Liver (tissue), 9 donors: Measurements from ENCODE around the gene KNDC1. TPM values are rescaled to one million over a fixed set of nuclear protein-coding genes. Genes with fewer than 3 reads are reported as not detected.

Source experiments
- DNase-seq: peaks from one replicate; pipeline ENCODE4 v3.0.0-alpha.2; 2017; ENCODE audit warnings: low spot score
- H3K27ac ChIP-seq, 2 donors: one replicate each; pipeline ENCODE4 v1.7.0; 2013; ENCODE audit warnings: inconsistent platforms in 2 of 2, low read length in 2 of 2, control low read depth in 1 of 2, low read depth in 1 of 2, mild to moderate bottlenecking in 1 of 2
- H3K27me3 ChIP-seq, 4 donors: one replicate each; pipeline versions ENCODE4 v1.6.1 to v1.7.0; 2013; ENCODE audit warnings: low read length in 3 of 4, inconsistent platforms in 1 of 4, mild to moderate bottlenecking in 1 of 4, moderate library complexity in 1 of 4; ENCODE audit not compliant: control insufficient read depth in 4 of 4, insufficient read depth in 4 of 4
- H3K36me3 ChIP-seq, 4 donors: one replicate each; pipeline versions ENCODE4 v1.6.1 to v1.7.0; 2013; ENCODE audit warnings: low read length in 3 of 4, mild to moderate bottlenecking in 3 of 4, low read depth in 1 of 4, moderate library complexity in 1 of 4; ENCODE audit not compliant: control insufficient read depth in 4 of 4, insufficient read depth in 3 of 4
- H3K4me1 ChIP-seq, 4 donors: one replicate each; pipeline versions ENCODE4 v1.6.1 to v1.7.0; 2013; ENCODE audit warnings: low read length in 3 of 4, mild to moderate bottlenecking in 3 of 4, moderate library complexity in 1 of 4; ENCODE audit not compliant: control insufficient read depth in 4 of 4, insufficient read depth in 4 of 4
- H3K4me3 ChIP-seq, 3 donors: one replicate each; pipeline versions ENCODE4 v1.6.1 to v1.7.0; 2013; ENCODE audit warnings: low read length in 3 of 3, control low read depth in 1 of 3, low read depth in 1 of 3, mild to moderate bottlenecking in 1 of 3
- H3K9ac ChIP-seq, 2 donors: one replicate each; pipeline ENCODE4 v1.7.0; 2013; ENCODE audit warnings: low read length in 2 of 2, mild to moderate bottlenecking in 2 of 2, moderate library complexity in 2 of 2, control low read depth in 1 of 2, low read depth in 1 of 2
- H3K9me3 ChIP-seq, 4 donors: one replicate each; pipeline versions ENCODE4 v1.6.1 to v1.7.0; 2013; ENCODE audit warnings: low read length in 3 of 4; ENCODE audit not compliant: control insufficient read depth in 4 of 4
- EGR1 ChIP-seq, 2 donors: IDR thresholded peaks; 2 replicates each; pipeline ENCODE4 v1.6.1; 2016 to 2018; ENCODE audit warnings: antibody characterized with exemption in 2 of 2, low read depth in 2 of 2
- FOXA1 ChIP-seq: IDR thresholded peaks from 2 replicates; pipeline ENCODE4 v1.6.1; 2016; ENCODE audit warnings: antibody characterized with exemption
- FOXA2 ChIP-seq: IDR thresholded peaks from 2 replicates; pipeline ENCODE4 v1.6.1; 2016; ENCODE audit warnings: antibody characterized with exemption
- GABPA ChIP-seq, 2 donors: IDR thresholded peaks in 1 of 2; conservative IDR thresholded peaks in 1 of 2; 2 replicates each; pipeline ENCODE4 v1.6.1; 2016; ENCODE audit warnings: antibody characterized with exemption in 2 of 2, mild to moderate bottlenecking in 1 of 2, moderate library complexity in 1 of 2
- HNF4A ChIP-seq, 2 donors: conservative IDR thresholded peaks; 2 replicates each; pipeline ENCODE4 v1.6.1; 2016; ENCODE audit warnings: antibody characterized with exemption in 2 of 2, mild to moderate bottlenecking in 2 of 2
- HNF4G ChIP-seq: IDR thresholded peaks from 2 replicates; pipeline ENCODE4 v1.6.1; 2016; ENCODE audit warnings: antibody characterized with exemption
- JUND ChIP-seq, 2 donors: IDR thresholded peaks; 2 replicates each; pipeline ENCODE4 v1.6.1; 2016; ENCODE audit warnings: antibody characterized with exemption in 2 of 2
- NR2F2 ChIP-seq: IDR thresholded peaks from 2 replicates; pipeline ENCODE4 v1.6.1; 2016; ENCODE audit warnings: antibody characterized with exemption
- RAD21 ChIP-seq, 2 donors: IDR thresholded peaks; 2 replicates each; pipeline ENCODE4 v1.6.1; 2016; ENCODE audit warnings: antibody characterized with exemption in 2 of 2, mild to moderate bottlenecking in 2 of 2
- RXRA ChIP-seq, 2 donors: IDR thresholded peaks; 2 replicates each; pipeline ENCODE4 v1.6.1; 2017 to 2018; ENCODE audit warnings: antibody characterized with exemption in 2 of 2, mild to moderate bottlenecking in 1 of 2
- SP1 ChIP-seq: IDR thresholded peaks from 2 replicates; pipeline ENCODE4 v1.6.1; 2018; ENCODE audit warnings: antibody characterized with exemption, mild to moderate bottlenecking
- TAF1 ChIP-seq: conservative IDR thresholded peaks from 2 replicates; pipeline ENCODE4 v1.6.1; 2016; ENCODE audit warnings: antibody characterized with exemption, mild to moderate bottlenecking
- YY1 ChIP-seq: IDR thresholded peaks from 2 replicates; pipeline ENCODE4 v1.6.1; 2016; ENCODE audit warnings: antibody characterized with exemption, mild to moderate bottlenecking
- WGBS: extraction: QIAGEN DNeasy Blood & Tissue Kit; methylation state at CpG from one replicate; pipeline ENCODE4 v1.1.7; 2013; 5-methylcytosine and 5-hydroxymethylcytosine counted together
- polyA plus RNA-seq, 2 donors: library from polyadenylated mRNA; stranded (reverse) in 1 of 2; unstranded in 1 of 2; fragments of 200-250 nt in 1 of 2; fragments of >200 nt in 1 of 2; fragmentation: Nextera tagmentation in 1 of 2; extraction: Ambion mirVana in 1 of 2; gene quantifications; one replicate each; pipeline versions ENCODE4 v1.2.1 to v1.2.3, GENCODE V29; 2013 to 2015
- total RNA-seq, 2 donors: library from RNA; depleted of rRNA; stranded (reverse); fragments of >200 nt; gene quantifications; one replicate each; pipeline ENCODE4 v1.2.3, GENCODE V29; 2014
- TF ChIP-seq, protein P1 (sequence below): fragments of 150-350 bp; IDR thresholded peaks from 2 replicates; pipeline ENCODE4 v1.5.1; 2017; ENCODE audit warnings: improper control_type of control experiment, low read depth, low read length; ENCODE audit not compliant: missing input control
- TF ChIP-seq, protein P2 (sequence below): IDR thresholded peaks from 2 replicates; pipeline ENCODE4 v1.6.1; 2016; ENCODE audit warnings: antibody characterized with exemption
- TF ChIP-seq, protein P3 (sequence below): IDR thresholded peaks from 2 replicates; pipeline ENCODE4 v1.6.1; 2016; ENCODE audit warnings: antibody characterized with exemption, mild to moderate bottlenecking
- TF ChIP-seq, protein P4 (sequence below): IDR thresholded peaks from 2 replicates; pipeline ENCODE4 v1.6.1; 2016; ENCODE audit warnings: antibody characterized with exemption
- TF ChIP-seq, protein P5 (sequence below): IDR thresholded peaks from 2 replicates; pipeline ENCODE4 v1.6.1; 2016; ENCODE audit warnings: antibody characterized with exemption
- donor health status: healthy.
- donor health status: healthy.
- donor health status: healthy.
- donor health status: healthy.
- donor health status: healthy.

Gene KNDC1
- total and polyA plus RNA-seq, 4 donors = 0.53 to 12.9 (median 4.3) TPM

DNA sequence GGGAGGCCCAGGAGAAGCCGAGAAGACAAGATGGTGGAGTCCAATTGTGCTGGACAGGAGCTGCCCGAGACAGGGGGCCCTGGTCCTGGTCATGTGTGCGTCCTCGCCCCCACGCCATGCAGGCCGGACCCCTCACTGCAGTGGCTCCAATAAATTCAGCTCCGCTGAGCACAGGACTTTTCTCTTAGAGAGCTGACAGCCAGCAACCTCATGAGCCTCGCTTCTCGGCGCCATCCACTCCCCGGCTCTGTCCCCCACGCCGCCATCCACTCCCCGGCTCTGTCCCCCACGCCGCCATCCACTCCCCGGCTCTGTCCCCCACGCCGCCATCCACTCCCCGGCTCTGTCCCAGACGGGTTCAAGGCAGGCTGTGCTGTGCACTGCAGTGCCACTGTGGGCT, 67.2 kb downstream of the KNDC1 start (continued):
- TF ChIP-seq, protein P1, sequence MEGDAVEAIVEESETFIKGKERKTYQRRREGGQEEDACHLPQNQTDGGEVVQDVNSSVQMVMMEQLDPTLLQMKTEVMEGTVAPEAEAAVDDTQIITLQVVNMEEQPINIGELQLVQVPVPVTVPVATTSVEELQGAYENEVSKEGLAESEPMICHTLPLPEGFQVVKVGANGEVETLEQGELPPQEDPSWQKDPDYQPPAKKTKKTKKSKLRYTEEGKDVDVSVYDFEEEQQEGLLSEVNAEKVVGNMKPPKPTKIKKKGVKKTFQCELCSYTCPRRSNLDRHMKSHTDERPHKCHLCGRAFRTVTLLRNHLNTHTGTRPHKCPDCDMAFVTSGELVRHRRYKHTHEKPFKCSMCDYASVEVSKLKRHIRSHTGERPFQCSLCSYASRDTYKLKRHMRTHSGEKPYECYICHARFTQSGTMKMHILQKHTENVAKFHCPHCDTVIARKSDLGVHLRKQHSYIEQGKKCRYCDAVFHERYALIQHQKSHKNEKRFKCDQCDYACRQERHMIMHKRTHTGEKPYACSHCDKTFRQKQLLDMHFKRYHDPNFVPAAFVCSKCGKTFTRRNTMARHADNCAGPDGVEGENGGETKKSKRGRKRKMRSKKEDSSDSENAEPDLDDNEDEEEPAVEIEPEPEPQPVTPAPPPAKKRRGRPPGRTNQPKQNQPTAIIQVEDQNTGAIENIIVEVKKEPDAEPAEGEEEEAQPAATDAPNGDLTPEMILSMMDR = no peak
- no peak for TF ChIP-seq NR2F2
- TF ChIP-seq FOXA1 = no peak
- TF ChIP-seq GABPA (IDR thresholded peaks at IDR 0.05 in 1 of 2, conservative IDR thresholded peaks at IDR 0.05 in 1 of 2) = no peak
- TF ChIP-seq, protein P2, sequence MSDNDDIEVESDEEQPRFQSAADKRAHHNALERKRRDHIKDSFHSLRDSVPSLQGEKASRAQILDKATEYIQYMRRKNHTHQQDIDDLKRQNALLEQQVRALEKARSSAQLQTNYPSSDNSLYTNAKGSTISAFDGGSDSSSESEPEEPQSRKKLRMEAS = no peak

DNA sequence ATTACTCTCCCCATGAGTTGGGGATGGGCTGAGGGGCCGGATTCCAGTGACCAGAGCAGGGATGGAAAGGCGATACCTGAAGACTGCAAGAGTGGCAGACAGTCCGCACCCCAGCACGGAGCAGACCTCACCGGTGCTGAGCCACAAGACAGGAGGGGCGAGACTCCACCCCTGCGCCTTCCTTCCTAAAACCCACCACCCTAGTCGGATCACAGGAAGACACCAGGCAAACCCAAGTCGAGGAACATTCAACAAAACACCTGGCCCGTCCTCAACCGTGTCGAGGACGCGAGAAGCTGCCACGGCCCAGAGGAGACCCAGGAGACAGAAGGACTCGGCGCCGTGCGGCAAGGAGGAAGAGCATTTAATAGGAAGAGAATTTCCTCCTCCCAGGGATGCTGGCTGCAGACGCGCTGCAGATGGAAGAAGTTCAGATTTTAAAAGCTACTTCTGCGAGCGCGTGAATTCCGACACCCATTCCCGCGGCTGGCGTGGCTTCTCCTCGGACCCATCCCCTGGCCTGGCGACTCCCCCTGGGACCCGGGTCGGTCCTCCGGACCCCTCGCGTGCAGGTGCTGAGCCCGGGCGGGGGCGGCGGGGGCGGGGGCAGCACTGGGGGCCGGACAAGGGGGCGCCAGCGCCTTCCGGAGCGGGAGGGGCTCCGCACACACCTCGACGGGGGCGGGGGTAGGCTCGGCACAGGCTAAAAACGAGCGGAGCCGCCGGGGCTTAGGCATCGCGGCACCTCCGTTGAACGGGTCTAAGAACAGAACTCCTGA, 69.4 kb downstream of the KNDC1 start:
- DNase-seq = no peak
- whole genome bisulfite sequencing = 7% methylated on average over 58 of the region's 58 CpGs
- Histone ChIP-seq H3K9ac (no peak overlapping the region), H3K4me1 (peaks cover 0 to 5% (median 2%) of the 10 kb centered on the region in 4 donors), H3K27ac (no peak overlapping the region), H3K9me3 (no peaks in the 10 kb centered on the region), H3K4me3 (no peak overlapping the region), H3K36me3 (no peaks in the 10 kb centered on the region), H3K27me3 (peaks cover 3 to 21% (median 5%) of the 10 kb centered on the region in 4 donors)
- no peak for TF ChIP-seq GABPA (IDR thresholded peaks at IDR 0.05 in 1 of 2, conservative IDR thresholded peaks at IDR 0.05 in 1 of 2)
- no peak for TF ChIP-seq TAF1
- TF ChIP-seq NR2F2 = no peak
- TF ChIP-seq, protein P1 = no peak
- TF ChIP-seq FOXA1 = no peak
- no peak for TF ChIP-seq RXRA (IDR thresholded peaks at IDR 0.05)
- TF ChIP-seq, protein P3, sequence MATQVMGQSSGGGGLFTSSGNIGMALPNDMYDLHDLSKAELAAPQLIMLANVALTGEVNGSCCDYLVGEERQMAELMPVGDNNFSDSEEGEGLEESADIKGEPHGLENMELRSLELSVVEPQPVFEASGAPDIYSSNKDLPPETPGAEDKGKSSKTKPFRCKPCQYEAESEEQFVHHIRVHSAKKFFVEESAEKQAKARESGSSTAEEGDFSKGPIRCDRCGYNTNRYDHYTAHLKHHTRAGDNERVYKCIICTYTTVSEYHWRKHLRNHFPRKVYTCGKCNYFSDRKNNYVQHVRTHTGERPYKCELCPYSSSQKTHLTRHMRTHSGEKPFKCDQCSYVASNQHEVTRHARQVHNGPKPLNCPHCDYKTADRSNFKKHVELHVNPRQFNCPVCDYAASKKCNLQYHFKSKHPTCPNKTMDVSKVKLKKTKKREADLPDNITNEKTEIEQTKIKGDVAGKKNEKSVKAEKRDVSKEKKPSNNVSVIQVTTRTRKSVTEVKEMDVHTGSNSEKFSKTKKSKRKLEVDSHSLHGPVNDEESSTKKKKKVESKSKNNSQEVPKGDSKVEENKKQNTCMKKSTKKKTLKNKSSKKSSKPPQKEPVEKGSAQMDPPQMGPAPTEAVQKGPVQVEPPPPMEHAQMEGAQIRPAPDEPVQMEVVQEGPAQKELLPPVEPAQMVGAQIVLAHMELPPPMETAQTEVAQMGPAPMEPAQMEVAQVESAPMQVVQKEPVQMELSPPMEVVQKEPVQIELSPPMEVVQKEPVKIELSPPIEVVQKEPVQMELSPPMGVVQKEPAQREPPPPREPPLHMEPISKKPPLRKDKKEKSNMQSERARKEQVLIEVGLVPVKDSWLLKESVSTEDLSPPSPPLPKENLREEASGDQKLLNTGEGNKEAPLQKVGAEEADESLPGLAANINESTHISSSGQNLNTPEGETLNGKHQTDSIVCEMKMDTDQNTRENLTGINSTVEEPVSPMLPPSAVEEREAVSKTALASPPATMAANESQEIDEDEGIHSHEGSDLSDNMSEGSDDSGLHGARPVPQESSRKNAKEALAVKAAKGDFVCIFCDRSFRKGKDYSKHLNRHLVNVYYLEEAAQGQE = no peak
- no peak for TF ChIP-seq YY1
- no peak for TF ChIP-seq HNF4A (conservative IDR thresholded peaks at IDR 0.05)
- TF ChIP-seq RAD21 (IDR thresholded peaks at IDR 0.05) = no peak
- no peak for TF ChIP-seq SP1
- no peak for TF ChIP-seq EGR1 (IDR thresholded peaks at IDR 0.05; ENCODE audit: low read depth in 2 of 2)
- TF ChIP-seq JUND (IDR thresholded peaks at IDR 0.05) = no peak
- TF ChIP-seq, protein P2 = no peak
- no peak for TF ChIP-seq HNF4G
- TF ChIP-seq, protein P4, sequence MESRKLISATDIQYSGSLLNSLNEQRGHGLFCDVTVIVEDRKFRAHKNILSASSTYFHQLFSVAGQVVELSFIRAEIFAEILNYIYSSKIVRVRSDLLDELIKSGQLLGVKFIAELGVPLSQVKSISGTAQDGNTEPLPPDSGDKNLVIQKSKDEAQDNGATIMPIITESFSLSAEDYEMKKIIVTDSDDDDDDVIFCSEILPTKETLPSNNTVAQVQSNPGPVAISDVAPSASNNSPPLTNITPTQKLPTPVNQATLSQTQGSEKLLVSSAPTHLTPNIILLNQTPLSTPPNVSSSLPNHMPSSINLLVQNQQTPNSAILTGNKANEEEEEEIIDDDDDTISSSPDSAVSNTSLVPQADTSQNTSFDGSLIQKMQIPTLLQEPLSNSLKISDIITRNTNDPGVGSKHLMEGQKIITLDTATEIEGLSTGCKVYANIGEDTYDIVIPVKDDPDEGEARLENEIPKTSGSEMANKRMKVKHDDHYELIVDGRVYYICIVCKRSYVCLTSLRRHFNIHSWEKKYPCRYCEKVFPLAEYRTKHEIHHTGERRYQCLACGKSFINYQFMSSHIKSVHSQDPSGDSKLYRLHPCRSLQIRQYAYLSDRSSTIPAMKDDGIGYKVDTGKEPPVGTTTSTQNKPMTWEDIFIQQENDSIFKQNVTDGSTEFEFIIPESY = no peak
- TF ChIP-seq, protein P5, sequence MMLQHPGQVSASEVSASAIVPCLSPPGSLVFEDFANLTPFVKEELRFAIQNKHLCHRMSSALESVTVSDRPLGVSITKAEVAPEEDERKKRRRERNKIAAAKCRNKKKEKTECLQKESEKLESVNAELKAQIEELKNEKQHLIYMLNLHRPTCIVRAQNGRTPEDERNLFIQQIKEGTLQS = no peak
- no peak for TF ChIP-seq FOXA2
